Stimulated activated CD8-positive, alpha-beta memory T cell treated with anti-CD3 and anti-CD28 coated beads, Interleukin-4, amount 100 ng/mL, for 1 hour (primary cell): ENCODE results near the gene RBMS3.
"Not testable (repeated sequence)": the region's sequence is repeated elsewhere in the genome, so short reads cannot be mapped to it uniquely, and the experiment has no call there.

ENCODE experiments used
- DNase-seq, 2 donors: peaks; one replicate each; pipeline ENCODE4 v3.0.0-alpha.2; 2020; ENCODE audit warnings: low read depth in 2 of 2, low spot score in 1 of 2

The RBMS3 gene

DNA sequence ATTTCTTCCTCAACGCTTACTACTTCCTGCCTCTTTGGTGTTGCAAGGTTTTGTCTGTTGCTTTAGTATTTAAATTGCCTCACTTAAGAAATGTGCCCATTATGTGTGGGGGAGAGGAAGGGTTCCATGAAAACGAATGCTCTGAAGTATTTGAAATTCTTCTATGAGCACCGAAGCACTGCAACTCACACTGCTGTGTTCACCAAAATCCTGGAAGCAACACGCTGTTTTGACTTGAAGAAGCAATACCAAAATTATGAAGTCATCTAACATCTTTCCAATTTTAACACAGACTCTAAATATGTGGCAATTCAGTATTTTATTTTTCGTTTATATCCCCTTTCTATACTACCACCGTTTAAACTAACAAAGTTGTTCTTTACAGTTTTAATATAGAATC lies 101.5 kb downstream of the RBMS3 start:
- no peak for DNase-seq

DNA sequence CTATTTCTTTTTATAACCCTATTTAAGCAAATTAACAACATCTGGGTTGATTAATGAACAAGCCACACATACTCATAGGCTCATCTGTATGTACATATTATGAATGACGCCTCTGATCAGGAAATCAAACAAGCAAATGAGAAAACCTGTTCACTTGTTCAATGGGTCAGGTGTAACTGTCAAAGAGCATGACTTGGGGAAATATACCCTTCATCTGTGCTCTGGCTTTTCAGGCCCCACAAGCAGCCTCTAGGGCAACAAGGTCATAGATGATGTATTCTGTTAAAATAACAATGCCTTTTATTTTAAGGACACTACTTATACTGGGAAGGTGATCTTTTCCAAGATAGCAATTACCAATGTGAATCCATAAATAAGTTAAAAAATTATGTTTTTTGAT lies 102.0 kb downstream of the RBMS3 start:
- DNase-seq: no peak

DNA sequence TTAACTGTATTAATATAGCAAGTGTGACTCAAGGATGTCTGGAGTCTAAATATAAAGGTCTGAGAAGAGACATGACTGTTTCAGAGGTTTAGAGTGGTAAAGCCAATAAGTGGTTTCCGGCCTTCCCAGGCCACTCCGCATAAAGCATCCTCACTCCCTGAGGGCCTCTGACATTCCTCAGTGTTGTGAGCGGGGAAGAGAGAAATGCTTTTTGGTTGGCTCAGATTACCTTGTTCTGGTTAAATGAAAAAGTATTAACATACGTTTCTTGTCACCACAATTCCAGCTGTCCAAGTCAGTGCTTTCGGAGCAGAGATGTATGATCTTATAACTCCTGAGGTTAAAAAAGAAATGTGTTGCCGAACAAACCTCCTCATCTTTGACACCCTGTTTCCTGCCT lies 103.8 kb downstream of the RBMS3 start:
- DNase-seq: no peak

DNA sequence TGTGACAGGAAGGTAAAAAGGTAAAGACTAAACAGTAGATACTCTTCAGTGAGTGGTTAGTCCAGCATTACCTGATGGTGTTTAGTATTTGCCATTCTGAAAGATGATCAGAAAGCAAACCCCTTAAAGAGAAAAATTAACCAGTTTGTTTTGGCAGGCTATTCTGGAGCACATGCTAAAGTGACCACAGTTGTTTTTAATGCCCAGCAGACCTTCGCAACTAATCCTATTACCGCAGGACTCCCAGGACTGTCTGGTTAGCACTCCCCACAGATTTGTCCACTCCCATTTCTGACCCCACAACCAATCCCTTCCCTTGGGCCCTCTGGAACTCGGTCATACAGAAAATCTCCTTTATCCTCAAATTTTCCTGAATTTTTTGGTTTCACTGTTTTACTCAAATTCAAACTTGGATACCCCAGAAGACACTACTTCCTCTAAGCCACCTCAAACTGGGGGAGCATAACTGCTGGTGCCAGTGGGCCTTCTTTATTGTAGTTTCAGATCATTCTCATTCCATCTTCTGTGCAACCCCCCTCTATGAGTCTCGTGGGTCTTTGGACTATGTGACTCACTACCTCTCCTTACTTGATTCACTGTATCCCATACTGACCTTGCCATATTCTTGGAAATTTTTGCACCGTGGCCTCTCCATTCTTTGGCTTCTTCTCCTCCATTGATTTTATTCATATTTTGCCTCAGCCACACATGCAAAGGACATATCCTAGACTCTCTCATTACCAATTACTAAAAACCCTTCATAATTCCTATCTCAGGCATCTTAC lies 104.4 kb downstream of the RBMS3 start:
- no peak for DNase-seq

DNA sequence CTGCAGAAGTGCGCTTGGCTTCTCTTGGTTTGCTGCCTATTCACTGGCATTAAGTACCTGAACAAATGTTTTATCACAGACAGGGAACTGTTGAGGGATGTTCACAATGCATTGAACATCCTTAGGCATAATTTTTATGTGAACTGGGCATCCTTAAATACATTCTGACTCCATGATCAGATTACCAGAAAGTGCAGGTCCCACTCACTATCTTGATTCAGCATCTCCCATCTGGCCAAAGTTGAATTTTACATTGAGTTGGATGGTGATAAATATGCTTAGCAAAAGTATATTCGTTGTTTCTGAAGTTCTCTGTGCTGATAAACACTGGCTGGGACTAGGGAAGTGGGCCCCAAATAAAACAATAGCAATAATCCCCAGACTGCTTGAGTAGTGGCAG lies 108.5 kb downstream of the RBMS3 start:
- no peak for DNase-seq

DNA sequence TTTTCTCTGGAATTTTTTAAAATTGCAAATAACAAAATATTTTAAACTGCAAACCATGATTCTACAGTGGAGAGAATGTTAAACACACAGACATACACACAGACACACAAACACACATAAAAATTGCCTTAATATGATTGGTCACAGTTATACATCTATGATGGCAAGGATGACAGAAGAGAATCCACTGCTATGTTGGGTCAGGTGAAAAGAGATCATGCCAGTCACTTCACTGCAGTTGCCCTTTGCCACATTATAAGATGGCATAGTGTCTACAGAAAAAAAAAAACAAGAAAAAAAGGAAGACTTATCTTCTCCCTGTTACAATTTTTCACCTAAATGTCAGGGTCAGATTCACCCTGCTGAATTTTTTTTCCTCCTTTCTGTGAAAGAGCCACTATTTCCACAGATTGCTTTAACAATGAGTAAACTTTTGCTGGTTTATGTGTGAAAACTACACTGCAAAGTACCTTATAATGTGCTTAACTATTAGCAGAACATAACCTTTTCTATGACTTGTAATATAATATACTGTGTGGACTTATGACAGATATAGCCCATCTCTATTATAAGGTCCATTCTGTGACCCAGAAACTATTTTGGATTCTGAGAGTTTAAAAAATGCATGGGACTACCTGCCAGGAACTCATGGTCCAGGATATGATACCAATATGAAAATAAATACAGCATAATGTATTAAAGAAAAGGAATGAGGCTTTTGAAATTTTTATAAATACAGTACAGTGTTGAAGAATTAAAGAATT lies 111.9 kb downstream of the RBMS3 start:
- DNase-seq: no peak

DNA sequence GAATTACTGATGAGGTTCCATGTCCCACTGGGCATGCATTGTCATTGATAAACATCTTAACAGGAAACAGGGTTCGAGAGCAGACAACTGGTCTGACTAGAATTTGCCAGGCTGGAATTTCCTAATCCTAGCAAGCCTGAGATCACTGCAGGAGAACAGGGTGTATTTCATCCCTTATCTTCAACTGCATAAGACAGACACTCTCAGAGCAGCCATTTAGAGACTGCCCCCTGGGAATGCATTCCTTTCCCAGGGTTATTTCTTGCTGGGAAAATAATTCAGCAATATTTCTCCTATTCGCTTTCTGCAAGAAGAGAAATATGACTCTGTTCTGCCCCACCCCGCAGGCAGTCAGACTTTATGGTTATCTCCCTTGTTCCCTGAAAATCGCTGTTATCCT lies 113.1 kb downstream of the RBMS3 start:
- not testable (repeated sequence) for DNase-seq

DNA sequence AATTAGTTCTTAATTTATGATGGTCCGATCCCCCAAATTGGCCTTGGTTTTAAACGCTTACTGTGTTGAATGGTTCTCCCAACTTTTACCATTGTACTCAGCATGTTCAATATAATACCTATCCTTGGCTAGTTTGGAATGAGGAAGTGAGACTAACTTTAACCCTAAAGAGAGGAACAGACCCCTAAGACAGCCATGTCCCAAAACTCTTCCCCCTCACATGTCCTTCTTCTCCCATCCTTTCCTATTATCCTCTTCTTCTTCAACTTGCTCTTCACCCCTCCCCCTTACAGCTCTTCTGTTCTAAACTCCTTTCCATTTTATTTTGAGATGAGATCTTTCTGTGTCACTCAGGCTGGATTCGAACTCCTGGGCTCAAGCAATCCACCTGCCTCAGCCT lies 116.5 kb downstream of the RBMS3 start:
- no peak for DNase-seq

DNA sequence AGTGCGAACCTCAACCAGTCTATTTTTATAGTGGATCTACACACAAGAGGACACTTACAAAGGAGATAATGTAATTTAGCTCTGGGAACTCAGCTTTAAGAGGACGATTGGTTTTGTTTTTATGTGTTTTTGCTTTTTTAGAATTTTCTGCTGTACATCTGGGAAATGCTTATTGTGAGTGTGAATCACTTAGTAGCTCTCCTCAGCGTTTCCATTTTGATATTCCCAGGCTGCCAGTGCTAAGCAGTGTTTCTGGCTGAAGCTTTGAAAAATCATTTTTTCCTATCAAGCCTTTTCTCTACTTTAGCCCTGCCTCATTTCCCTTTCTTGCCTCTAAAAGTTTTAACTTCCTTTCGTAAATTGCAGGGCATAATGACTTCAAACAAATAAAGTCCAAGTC lies 117.9 kb downstream of the RBMS3 start:
- no peak for DNase-seq

DNA sequence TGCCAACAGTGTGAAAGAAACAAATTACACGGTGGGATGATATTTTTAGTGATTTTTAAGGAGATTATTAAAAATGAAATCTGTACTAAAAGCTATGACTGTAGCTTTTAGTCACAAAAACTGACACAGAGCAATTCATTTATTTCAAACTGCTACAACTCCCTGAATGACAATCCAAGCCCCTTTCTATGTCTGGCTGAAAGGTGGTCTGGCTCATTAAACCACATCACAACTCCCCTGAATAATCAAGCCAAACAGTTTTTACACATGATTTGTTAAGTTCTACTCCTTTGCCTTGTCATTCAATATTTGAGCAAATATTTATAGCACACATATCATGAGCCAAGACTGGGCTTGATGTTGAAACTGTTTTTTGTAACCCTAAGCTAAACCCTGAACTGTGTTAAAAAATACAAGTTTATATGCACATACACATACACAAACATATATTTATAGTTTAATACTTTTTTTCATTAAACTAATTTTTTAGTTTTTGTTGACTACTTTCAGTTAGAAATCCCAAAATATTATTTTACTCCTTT lies 125.5 kb downstream of the RBMS3 start:
- DNase-seq: no peak

DNA sequence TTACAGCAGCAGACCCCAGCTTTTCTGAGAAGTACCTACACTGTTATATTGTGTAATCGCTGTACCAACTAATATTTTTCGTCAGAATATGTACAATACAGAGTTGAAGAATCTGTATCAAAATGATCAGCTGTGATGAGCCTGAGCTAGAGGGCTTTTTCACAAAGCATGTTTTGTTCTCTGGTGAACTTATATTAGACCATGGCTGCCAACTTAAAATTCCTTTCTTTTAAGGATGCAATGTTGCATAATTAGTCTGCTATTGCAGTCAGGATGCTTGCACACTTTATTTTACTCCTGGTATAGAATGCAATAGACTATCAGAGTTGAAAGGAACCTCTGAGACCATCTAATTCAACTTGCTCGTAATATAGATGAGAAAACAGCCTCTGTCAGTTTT lies 127.8 kb downstream of the RBMS3 start:
- no peak for DNase-seq

DNA sequence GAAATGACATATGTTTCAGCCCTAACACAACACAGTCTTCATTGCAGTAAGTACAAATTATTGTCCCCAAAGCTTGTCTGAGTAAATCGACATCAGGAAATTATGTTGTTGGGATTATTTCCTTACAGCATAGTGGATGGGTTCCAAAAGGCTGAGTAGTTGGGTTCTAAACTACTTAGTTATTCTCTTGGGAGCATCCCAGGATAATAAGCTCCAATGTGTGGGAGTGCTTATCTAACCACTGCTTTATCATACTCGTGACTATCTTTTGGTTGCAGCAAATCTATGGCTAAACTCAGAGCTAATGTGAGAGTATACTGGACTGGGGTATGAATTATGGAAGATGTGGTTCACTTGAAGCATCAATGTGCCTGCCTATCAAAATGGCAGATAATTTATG lies 128.5 kb downstream of the RBMS3 start:
- no peak for DNase-seq

DNA sequence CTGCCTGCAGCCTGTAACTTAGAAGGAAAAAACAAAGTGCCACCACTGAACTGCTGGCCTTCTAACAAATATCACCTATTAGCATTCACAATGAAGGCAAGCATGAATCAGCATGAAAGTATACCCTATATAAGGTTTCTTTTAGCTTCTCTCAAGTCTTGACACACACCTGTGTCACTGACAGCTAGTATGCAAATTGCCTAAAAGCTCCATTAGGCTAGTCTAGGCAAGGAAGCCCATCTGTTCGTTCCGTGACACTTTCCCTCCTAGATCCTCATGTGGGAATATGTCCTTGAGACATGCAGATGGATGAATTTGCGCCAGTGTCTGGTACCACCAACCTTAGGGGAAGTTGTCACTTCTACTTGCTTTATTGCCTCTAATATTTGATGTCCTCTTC lies 129.3 kb downstream of the RBMS3 start:
- no peak for DNase-seq

DNA sequence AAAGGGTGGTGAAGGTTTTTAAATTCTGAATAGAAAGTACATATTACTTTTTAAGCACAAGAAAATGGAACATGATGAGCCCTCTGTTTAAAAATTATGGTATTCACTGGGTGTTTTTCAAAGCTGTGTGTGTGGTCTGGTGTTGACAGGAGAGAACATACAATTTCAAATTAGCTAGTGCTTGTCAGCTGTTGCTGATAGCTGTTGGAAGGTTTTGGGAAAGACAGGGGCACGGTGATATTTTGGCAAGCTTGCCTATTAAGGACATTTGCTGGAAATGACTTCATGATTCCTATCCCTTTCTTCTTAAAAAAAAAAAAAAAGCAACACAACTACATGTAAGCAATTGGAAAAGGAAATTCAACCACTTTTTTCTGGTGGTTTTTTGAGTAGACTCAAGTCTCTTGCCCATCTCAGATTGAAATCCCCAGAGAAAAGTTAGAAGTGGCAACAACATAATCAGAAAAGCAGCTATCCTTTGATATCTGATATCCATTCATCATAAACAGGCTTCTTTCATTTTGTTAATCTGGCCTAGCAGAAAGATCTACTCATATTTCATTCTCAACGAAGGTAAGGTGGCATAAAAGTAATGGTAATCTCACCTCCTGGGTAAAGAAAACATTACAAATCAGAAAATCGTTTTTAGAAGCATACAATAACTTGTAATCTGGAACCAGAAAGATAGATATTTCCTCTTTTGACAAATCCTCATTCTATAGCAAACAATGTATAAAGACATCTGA lies 130.0 kb downstream of the RBMS3 start:
- DNase-seq: no peak

DNA sequence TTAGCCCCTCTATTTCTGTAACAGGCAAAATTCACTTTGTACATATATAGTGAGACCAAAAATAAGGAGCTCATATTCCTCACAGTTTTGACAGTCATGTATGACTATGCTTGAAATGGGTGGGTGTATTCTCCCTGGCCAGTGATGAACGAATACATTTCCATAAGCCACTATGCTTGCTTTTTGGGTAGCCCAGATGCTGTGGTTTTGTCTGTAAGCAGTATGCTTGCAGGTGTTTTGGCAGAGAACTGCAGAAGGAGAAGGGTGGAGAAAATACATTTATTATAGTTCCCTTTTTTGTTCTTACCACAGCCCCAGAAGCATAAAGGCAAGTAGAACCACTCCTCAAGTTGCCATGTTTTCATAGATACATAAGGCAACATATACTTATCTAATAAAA lies 131.2 kb downstream of the RBMS3 start:
- no peak for DNase-seq

DNA sequence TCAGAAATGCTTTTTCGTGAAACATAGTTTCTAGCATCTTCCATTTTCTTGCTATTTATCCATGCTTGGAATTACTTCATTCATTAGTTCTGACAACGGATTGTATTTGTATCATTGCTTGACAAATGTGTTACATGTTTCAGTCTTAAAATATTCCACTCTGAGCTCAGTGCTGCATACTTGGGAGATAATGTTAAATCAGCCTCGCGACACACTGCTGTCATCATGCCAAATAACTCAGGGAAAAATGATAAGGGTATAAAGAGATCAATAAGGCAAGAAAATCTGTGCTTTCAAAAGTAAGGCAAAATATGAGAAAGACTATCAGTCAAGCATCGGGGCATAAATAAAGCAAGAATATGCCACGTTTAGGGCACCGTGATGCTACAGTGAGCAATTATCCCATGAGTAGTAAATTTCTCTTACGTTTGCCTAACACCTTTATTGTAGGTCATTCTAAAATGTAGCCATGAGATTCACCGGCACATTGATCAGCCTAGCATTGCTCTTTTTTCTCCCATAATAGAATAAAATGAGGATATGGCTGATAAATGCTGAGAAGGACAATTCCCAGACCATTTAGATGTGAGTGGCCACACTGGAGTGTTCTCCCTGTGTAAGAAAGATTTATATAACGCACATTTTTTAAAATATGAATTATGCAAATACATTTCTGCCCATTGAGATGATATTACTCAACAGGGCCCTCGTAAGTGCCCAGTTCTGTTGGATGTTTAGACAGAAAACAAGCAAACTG lies 133.8 kb downstream of the RBMS3 start:
- no peak for DNase-seq

DNA sequence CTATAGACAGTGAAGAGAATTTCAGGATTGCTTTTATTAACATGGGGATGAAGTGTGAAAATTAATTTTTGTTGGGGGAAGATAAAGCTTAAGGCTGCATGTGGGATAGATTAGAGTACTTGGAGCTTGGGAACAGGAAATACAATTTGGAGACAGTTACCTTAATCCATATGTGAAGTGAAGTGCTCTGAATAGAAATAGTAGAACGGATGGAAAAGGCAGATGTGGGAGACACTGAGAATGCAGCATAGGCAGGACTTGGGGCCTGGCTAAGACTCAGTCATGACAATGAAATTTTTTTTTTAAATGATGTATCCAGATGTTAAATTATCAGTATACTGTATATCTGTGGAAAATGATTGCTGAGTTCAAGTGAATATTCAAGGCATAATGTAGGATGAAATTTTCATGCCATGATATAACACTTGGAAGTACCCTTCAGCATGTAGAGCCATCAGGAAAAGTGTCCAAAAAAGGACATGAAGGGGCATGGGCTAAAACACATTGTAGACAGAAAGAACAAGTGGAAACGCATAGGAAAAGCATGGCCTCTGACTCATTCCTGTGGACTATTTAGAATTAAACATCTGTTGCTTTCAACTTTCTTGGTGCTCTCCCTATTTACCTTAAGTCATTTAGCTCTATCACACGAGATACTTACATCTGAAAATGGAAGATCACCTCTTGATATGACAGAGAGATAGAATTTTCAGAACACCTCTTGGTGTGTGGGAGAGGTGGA lies 134.8 kb downstream of the RBMS3 start:
- DNase-seq: no peak

DNA sequence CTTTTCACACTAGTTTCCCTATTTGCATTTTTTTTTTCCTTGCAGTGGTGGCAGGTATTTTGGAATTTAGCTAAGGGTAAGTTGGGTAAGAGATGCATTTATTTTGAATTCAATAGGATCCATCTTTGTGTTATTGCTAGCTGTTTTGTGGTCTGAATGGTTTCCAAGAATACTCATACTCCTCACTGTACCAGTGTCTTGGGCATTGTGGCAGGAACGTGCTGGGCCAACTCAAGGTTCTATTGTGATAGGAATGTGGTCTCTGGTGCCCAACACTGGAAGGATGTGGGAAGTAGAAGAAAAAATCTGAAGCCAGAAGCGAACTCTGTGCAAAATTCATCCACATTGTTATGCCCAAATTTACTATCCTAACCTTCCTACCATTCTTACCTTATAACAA lies 135.6 kb downstream of the RBMS3 start:
- DNase-seq: no peak

DNA sequence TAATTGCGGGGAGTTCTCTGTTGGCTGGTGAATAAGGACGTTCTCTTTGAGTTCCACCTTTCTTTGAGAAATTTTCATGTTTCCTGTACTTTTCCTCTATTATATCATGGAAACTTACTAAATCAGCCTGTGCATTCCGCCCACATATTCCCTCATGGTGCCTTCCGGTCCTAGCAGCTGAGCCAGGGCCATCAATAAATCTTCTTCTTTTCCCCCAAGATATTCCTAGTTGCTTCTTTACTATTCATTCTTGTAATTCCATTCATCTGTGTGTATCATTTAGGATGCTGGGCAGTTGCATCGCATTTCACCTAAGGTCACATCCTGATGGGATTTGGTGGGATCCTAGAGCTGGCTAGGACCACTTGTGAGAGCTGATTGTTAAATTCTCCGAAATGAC lies 139.2 kb downstream of the RBMS3 start:
- no peak for DNase-seq
